GM12878 (cell line): ENCODE data around the gene NPR2. TPM values are rescaled to one million over a fixed set of nuclear protein-coding genes. Genes with fewer than 3 reads are reported as not detected.

Experiments
- ATAC-seq: fragments of 200-7000 bp; cut with Tn5 transposase; 3 replicates; pipeline ENCODE4 v1.9.1; 2020; ENCODE audit warnings: mild to moderate bottlenecking, moderate library complexity
- BruUV-seq: library from RNA; stranded (reverse); fragments of 400-500 nt; replicated peaks from 2 replicates; lab custom pipeline; 2021; lab: Mats Ljungman, UMichigan
- CTCF ChIA-PET: fragments of 300-600 bp; sonication (Branson Sonifier 250); formaldehyde crosslinking; extraction: SDS; loops from one replicate; lab custom pipeline; 2021; ENCODE audit warnings: inconsistent platforms; lab: Yijun Ruan, JAX
- POLR2A ChIA-PET: fragments of 350-600 bp; formaldehyde crosslinking; extraction: SDS; loops from one replicate; lab custom pipeline; 2021; ENCODE audit warnings: inconsistent platforms; lab: Charles Lee
- RAD21 ChIA-PET: fragments of 300-600 bp; sonication (Branson Sonifier 250); formaldehyde crosslinking; loops from one replicate; lab custom pipeline; 2023; ENCODE audit warnings: antibody characterized with exemption; ENCODE audit not compliant: unreplicated experiment; lab: Charles Lee
- SMC1A ChIA-PET: fragments of 300-600 bp; sonication (Branson Sonifier 250); formaldehyde crosslinking; loops from one replicate; lab custom pipeline; 2023; ENCODE audit not compliant: unreplicated experiment, uncharacterized antibody; lab: Charles Lee
- DNase-seq: peaks from one replicate; pipeline ENCODE4 v3.0.0-alpha.2; 2011; ENCODE audit warnings: low read depth, low spot score
- FAIRE-seq: peaks from 3 replicates; lab custom pipeline; 2011; peaks lifted over from hg19 to GRCh38; lab: Jason Lieb, UNC
- H2AFZ ChIP-seq: 2 replicates; pipeline ENCODE4 v1.6.0; 2011; ENCODE audit warnings: low read depth, low read length, control low read depth; ENCODE audit not compliant: control insufficient read depth
- H3K27ac ChIP-seq: 2 replicates; pipeline ENCODE4 v1.5.1; 2011; ENCODE audit warnings: control low read depth; ENCODE audit not compliant: control insufficient read depth, insufficient read depth
- H3K27me3 ChIP-seq, 2 experiments: replicated peaks in 1 of 2; 2 replicates each; pipeline versions ENCODE4 v1.6.0 to v1.6.1; 2011; ENCODE audit warnings: low read length in 1 of 2; ENCODE audit not compliant: control insufficient read depth in 2 of 2, insufficient read depth in 2 of 2
- H3K36me3 ChIP-seq, 2 experiments: 2 replicates each; pipeline ENCODE4 v1.5.1; 2011; ENCODE audit warnings: low read length in 1 of 2; ENCODE audit not compliant: control insufficient read depth in 2 of 2, insufficient read depth in 2 of 2
- H3K4me1 ChIP-seq: 2 replicates; pipeline ENCODE4 v1.6.1; 2011; ENCODE audit warnings: mild to moderate bottlenecking, low read length, moderate library complexity, mixed read lengths; ENCODE audit not compliant: control insufficient read depth, insufficient read depth
- H3K4me2 ChIP-seq: 2 replicates; pipeline ENCODE4 v1.6.0; 2011; ENCODE audit warnings: control low read depth; ENCODE audit not compliant: control insufficient read depth, insufficient read depth
- H3K4me3 ChIP-seq: fragments of 200-600 bp; sonication (generic); 2 replicates; pipeline ENCODE4 v1.5.1; 2016
- H3K79me2 ChIP-seq: 2 replicates; pipeline ENCODE4 v1.6.0; 2011; ENCODE audit warnings: low read length; ENCODE audit not compliant: control insufficient read depth, insufficient read depth
- H3K9ac ChIP-seq: 2 replicates; pipeline ENCODE4 v1.8.0; 2011; ENCODE audit warnings: low read length, control low read depth, mixed read lengths; ENCODE audit not compliant: control insufficient read depth, insufficient read depth
- H3K9me3 ChIP-seq: replicated peaks from 3 replicates; pipeline ENCODE4 v1.5.1; 2011; ENCODE audit warnings: mild to moderate bottlenecking, low read length; ENCODE audit not compliant: control insufficient read depth, insufficient read depth
- H4K20me1 ChIP-seq: 2 replicates; pipeline ENCODE4 v1.6.0; 2011; ENCODE audit not compliant: control insufficient read depth, insufficient read depth
- BMI1 ChIP-seq: fragments of 450-650 bp; IDR thresholded peaks from 2 replicates; pipeline ENCODE4 v1.6.1; 2016; ENCODE audit warnings: mild to moderate bottlenecking, moderate library complexity, borderline replicate concordance
- EZH2 ChIP-seq: IDR thresholded peaks from 2 replicates; pipeline ENCODE4 v1.6.1; 2012; ENCODE audit warnings: low read depth, mild to moderate bottlenecking, control low read depth, inconsistent platforms, low read length, borderline replicate concordance; ENCODE audit not compliant: control insufficient read depth
- GATAD2B ChIP-seq: fragments of 450-650 bp; conservative IDR thresholded peaks from 2 replicates; pipeline ENCODE4 v1.6.1; 2017; ENCODE audit warnings: low read depth, mild to moderate bottlenecking, moderate library complexity
- IKZF1 ChIP-seq: fragments of 450-650 bp; conservative IDR thresholded peaks from 2 replicates; pipeline ENCODE4 v1.6.1; 2017; ENCODE audit warnings: antibody characterized with exemption, mild to moderate bottlenecking
- NRF1 ChIP-seq: conservative IDR thresholded peaks from 2 replicates; pipeline ENCODE4 v1.6.1; 2011; ENCODE audit warnings: mild to moderate bottlenecking, low read depth, low read length, improper control_type of control experiment
- RELA ChIP-seq: fragments of 450-650 bp; IDR thresholded peaks from 2 replicates; pipeline ENCODE4 v1.8.0; 2014; ENCODE audit warnings: borderline replicate concordance; ENCODE audit not compliant: partially characterized antibody
- WGBS: methylation state at CpG from one replicate; pipeline ENCODE4 v1.1.6; 2016; ENCODE audit warnings: low lambda C conversion rate; ENCODE audit not compliant: insufficient replicate concordance, insufficient coverage; ENCODE audit errors: missing lambda C conversion rate; 5-methylcytosine and 5-hydroxymethylcytosine counted together
- in situ Hi-C: fragments of 300-500 bp; cut with MboI; formaldehyde crosslinking; loops from 9 replicates; pipeline ENCODE4 v1.14.3; 2018; ENCODE audit warnings: mixed read lengths
- intact Hi-C: fragments of 100-400 bp; cut with micrococcal nuclease; formaldehyde crosslinking; loops from one replicate; pipeline ENCODE4 v1.14.2; 2022; ENCODE audit not compliant: unreplicated experiment
- polyA plus RNA-seq, 11 experiments: library from polyadenylated mRNA; depleted of rRNA in 4 of 11; unstranded in 6 of 11; stranded (reverse) in 5 of 11; fragments of >200 nt; fragmentation: Nextera tagmentation in 4 of 11; fragmentation: Illumina TruSeq in 1 of 11; extraction: Ambion mirVana in 4 of 11; extraction: Trizol in 1 of 11; gene quantifications; 1 replicate in 1 of 11; 2 replicates in 10 of 11; pipeline versions ENCODE4 v1.2.1 to v1.2.3, GENCODE V29; 2011 to 2016; ENCODE audit warnings: inconsistent platforms in 2 of 11, missing spikeins in 2 of 11, low read depth in 1 of 11
- total RNA-seq, 4 experiments: library from RNA; depleted of rRNA in 3 of 4; stranded (reverse); fragments of >200 nt in 3 of 4; fragmentation: Illumina TruSeq in 1 of 4; extraction: Trizol in 1 of 4; gene quantifications; 2 replicates each; pipeline versions ENCODE4 v1.2.1 to v1.2.3, GENCODE V29; 2013 to 2021
- TF ChIP-seq, protein P1 (sequence below): fragments of 450-650 bp; IDR thresholded peaks from 2 replicates; pipeline ENCODE4 v1.6.1; 2017; ENCODE audit warnings: mild to moderate bottlenecking
- TF ChIP-seq, protein P2 (sequence below): IDR thresholded peaks from 2 replicates; pipeline ENCODE4 v1.6.1; 2012; ENCODE audit warnings: low read length, inconsistent platforms

Gene NPR2
- total and polyA plus RNA-seq, 10 of the 15 experiments (the other 5 are each of a cell fraction or from before 2014, with no cell fraction given), result 2.0 to 20.9 (median 6.8) TPM

DNA sequence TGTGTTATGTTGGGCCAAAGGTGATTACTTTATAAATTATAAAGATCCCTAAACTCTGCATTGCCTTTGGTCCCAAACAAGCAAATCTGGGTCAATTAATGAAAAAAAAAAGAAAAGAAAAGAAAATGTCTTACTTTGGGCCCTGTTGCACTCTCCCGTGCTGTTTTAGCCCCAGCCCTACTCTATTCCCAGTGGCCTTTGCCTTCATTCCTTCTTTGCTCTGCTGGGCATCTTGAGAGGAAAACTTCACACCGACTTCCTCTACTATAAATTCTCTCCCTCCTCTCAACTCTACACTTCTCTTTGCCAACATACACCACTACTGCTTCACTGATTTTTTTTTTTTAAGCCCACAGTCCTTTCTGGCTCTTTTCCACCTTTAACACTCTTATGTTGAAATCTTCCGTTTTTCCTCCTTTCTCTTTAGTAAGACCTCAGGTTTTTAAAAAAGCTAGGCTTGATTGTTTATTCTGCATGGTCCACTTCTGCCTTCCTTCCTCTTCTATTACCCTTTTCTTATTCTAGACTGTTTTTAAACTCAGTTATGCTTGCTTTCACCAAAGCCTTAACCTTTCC, 32.8 kb upstream of the NPR2 start:
- FAIRE-seq, result no peak
- TF ChIP-seq GATAD2B, result no peak
- TF ChIP-seq, protein P1, sequence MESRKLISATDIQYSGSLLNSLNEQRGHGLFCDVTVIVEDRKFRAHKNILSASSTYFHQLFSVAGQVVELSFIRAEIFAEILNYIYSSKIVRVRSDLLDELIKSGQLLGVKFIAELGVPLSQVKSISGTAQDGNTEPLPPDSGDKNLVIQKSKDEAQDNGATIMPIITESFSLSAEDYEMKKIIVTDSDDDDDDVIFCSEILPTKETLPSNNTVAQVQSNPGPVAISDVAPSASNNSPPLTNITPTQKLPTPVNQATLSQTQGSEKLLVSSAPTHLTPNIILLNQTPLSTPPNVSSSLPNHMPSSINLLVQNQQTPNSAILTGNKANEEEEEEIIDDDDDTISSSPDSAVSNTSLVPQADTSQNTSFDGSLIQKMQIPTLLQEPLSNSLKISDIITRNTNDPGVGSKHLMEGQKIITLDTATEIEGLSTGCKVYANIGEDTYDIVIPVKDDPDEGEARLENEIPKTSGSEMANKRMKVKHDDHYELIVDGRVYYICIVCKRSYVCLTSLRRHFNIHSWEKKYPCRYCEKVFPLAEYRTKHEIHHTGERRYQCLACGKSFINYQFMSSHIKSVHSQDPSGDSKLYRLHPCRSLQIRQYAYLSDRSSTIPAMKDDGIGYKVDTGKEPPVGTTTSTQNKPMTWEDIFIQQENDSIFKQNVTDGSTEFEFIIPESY, result no peak
- no peak for TF ChIP-seq IKZF1
- TF ChIP-seq, protein P2, sequence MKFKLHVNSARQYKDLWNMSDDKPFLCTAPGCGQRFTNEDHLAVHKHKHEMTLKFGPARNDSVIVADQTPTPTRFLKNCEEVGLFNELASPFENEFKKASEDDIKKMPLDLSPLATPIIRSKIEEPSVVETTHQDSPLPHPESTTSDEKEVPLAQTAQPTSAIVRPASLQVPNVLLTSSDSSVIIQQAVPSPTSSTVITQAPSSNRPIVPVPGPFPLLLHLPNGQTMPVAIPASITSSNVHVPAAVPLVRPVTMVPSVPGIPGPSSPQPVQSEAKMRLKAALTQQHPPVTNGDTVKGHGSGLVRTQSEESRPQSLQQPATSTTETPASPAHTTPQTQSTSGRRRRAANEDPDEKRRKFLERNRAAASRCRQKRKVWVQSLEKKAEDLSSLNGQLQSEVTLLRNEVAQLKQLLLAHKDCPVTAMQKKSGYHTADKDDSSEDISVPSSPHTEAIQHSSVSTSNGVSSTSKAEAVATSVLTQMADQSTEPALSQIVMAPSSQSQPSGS, result no peak
- TF ChIP-seq BMI1, result no peak
- TF ChIP-seq EZH2, result no peak
- no peak for TF ChIP-seq RELA
- TF ChIP-seq NRF1, result no peak
- TF ChIP-seq, all 136 proteins: peak for 0
- ATAC-seq (no peak), DNase-seq (no peak)
- BruUV-seq, result TSS peak; percentile 33
- ChIA-PET POLR2A (interaction anchor here (0.5 to 1.6 kb wide), 4 partner anchors 10 to 100 kb away, joined by 3 to 13 read pairs (median 4); partner anchors contain the start of genes CCDC107, CREB3, RMRP and TLN1), SMC1A (interaction anchor here (1.4 to 3.2 kb wide), 3 partner anchors 10 to 32 kb away, joined by 6 to 19 read pairs (median 11); partner anchors contain the start of genes GBA2 and RGP1), CTCF (interaction anchor here (0.8 to 2.3 kb wide), 12 partner anchors 9 to 68 kb away, joined by 3 to 7 read pairs (median 3); partner anchors contain the start of genes CREB3, RGP1, SPAG8 and TLN1), RAD21 (interaction anchor here (0.8 kb wide), 1 partner anchor 68 kb away, joined by 3 read pairs; no protein-coding TSS in a partner anchor)
- no peaks in the 10 kb centered on the region for H4K20me1 ChIP-seq
- H3K27ac ChIP-seq, result peak overlapping the region; percentile 42
- no peaks in the 10 kb centered on the region for H3K27me3 ChIP-seq
- peak overlapping the region; percentile 87 for H3K4me3 ChIP-seq
- no peaks in the 10 kb centered on the region for H3K9me3 ChIP-seq
- WGBS, result 67% methylated on average over 3 of the region's 3 CpGs
- peak overlapping the region; percentile 97 for H3K9ac ChIP-seq
- peaks cover 33% of the 10 kb centered on the region for H3K79me2 ChIP-seq
- H3K4me1 ChIP-seq, result peaks cover 22% of the 10 kb centered on the region
- peak overlapping the region; percentile 90 for H3K4me2 ChIP-seq
- intact Hi-C loops, result loop anchor here (1.0 kb wide), 1 partner anchor 57 kb away; the partner anchor contains the start of gene HINT2
- in situ Hi-C loops, result no loop called here
- no peak overlapping the region for H2AFZ ChIP-seq
- peaks cover 0 to 3% of the 10 kb centered on the region in 2 experiments; a peak in 2 of 4 replicates for H3K36me3 ChIP-seq
